ENCODE data around the gene WFS1. TPM values are rescaled to one million over a fixed set of nuclear protein-coding genes. Genes with fewer than 3 reads are reported as not detected.

The WFS1 gene
- total and polyA plus RNA-seq, 2 of the 13 experiments (the other 11 are each of a cell fraction or from before 2014, with no cell fraction given) = 39.1 to 42.2 TPM

GRCh38 chr4:6340446-6341015 lies 70.9 kb downstream of the WFS1 start:
- DNase-seq (ENCODE audit: low spot score) (no peak), ATAC-seq (no peak), FAIRE-seq (no peak)
- POLR2A ChIA-PET = no interaction called here
- intact Hi-C loops (cut with micrococcal nuclease; ENCODE audit: unreplicated experiment) (loop anchor here (5.0 kb wide), 1 partner anchor 207 kb away; no protein-coding TSS in a partner anchor), in situ Hi-C loops (cut with HindIII; ENCODE audit: extremely low pct_ligation_motif_present, low pct_unique_long_range_greater_than_20kb) (loop anchor here (5.0 kb wide), 1 partner anchor 42 kb away; no protein-coding TSS in a partner anchor)
- Histone ChIP-seq H3K4me1 (ENCODE audit: insufficient read depth, low read length) (peaks cover 22% of the 10 kb centered on the region), H3K27ac (ENCODE audit: extremely low read length, insufficient read depth, low read length) (no peak overlapping the region), H4K20me1 (ENCODE audit: insufficient read depth, low read length) (no peaks in the 10 kb centered on the region), H3K79me2 (ENCODE audit: insufficient read depth, low read length) (no peaks in the 10 kb centered on the region), H3K9ac (ENCODE audit: insufficient read depth, low read depth, low read length) (no peak overlapping the region), H3K9me3 (ENCODE audit: low read length) (no peaks in the 10 kb centered on the region), H3K36me3 (replicated peaks in 1 of 2; ENCODE audit: control insufficient read depth in 1 of 2, insufficient read depth in 2 of 2, low read length in 2 of 2) (no peaks in the 10 kb centered on the region), H3K27me3 (ENCODE audit: control insufficient read depth in 1 of 2, insufficient read depth in 2 of 2, low read length in 2 of 2) (peaks cover under 1 to 51% of the 10 kb centered on the region in 2 experiments; a peak in 4 of 5 replicates), H2AFZ (ENCODE audit: low read length) (no peak overlapping the region), H3K4me2 (ENCODE audit: low read depth, low read length) (no peak overlapping the region), H3K4me3 (replicated peaks in 1 of 3; ENCODE audit: insufficient read depth in 1 of 3, low read depth in 2 of 3, low read length in 3 of 3) (no peak overlapping the region)
- BruUV-seq (replicated peaks) = no TSS peak
- CTCF ChIA-PET (ENCODE audit: low intra/inter-chr PET ratio, low total read pairs) = no interaction called here
- TF ChIP-seq E2F1 (CRISPR knock-in tag; IDR thresholded peaks at IDR 0.05) = no peak
- WGBS (ENCODE audit: low lambda C conversion rate) = 39% methylated on average over 9 of the region's 9 CpGs

GRCh38 chr4:6341696-6342095 lies 72.0 kb downstream of the WFS1 start:
- ChIA-PET CTCF (ENCODE audit: low intra/inter-chr PET ratio, low total read pairs) (no interaction called here), POLR2A (no interaction called here)
- TF ChIP-seq FOXK1 (CRISPR knock-in tag; IDR thresholded peaks at IDR 0.05; ENCODE audit: borderline replicate concordance, low read depth) = no peak
- no peak for TF ChIP-seq HES4 (CRISPR knock-in tag; IDR thresholded peaks at IDR 0.05; ENCODE audit: borderline replicate concordance)
- TF ChIP-seq PAF1 (CRISPR knock-in tag; IDR thresholded peaks at IDR 0.05) = no peak
- TF ChIP-seq ZBTB43 (CRISPR knock-in tag; conservative IDR thresholded peaks at IDR 0.05) = no peak
- TF ChIP-seq RARG (CRISPR knock-in tag; IDR thresholded peaks at IDR 0.05; ENCODE audit: low read depth) = no peak
- no peak for TF ChIP-seq REST (IDR thresholded peaks at IDR 0.05; ENCODE audit: borderline replicate concordance in 1 of 2, low read depth in 1 of 2, low read length in 2 of 2)
- no peak for TF ChIP-seq NBN (conservative IDR thresholded peaks at IDR 0.05)
- no peak for TF ChIP-seq TSC22D2 (CRISPR knock-in tag; IDR thresholded peaks at IDR 0.05; ENCODE audit: borderline replicate concordance)
- Histone ChIP-seq H3K36me3 (replicated peaks in 1 of 2; ENCODE audit: control insufficient read depth in 1 of 2, insufficient read depth in 2 of 2, low read length in 2 of 2) (no peaks in the 10 kb centered on the region), H3K27me3 (ENCODE audit: control insufficient read depth in 1 of 2, insufficient read depth in 2 of 2, low read length in 2 of 2) (peaks cover 4 to 62% of the 10 kb centered on the region in 2 experiments; a peak in 4 of 5 replicates), H3K4me2 (ENCODE audit: low read depth, low read length) (no peak overlapping the region), H3K9ac (ENCODE audit: insufficient read depth, low read depth, low read length) (no peak overlapping the region), H3K79me2 (ENCODE audit: insufficient read depth, low read length) (no peaks in the 10 kb centered on the region), H2AFZ (ENCODE audit: low read length) (no peak overlapping the region), H3K27ac (ENCODE audit: extremely low read length, insufficient read depth, low read length) (no peak overlapping the region), H3K9me3 (ENCODE audit: low read length) (no peaks in the 10 kb centered on the region), H4K20me1 (ENCODE audit: insufficient read depth, low read length) (no peaks in the 10 kb centered on the region), H3K4me3 (replicated peaks in 1 of 3; ENCODE audit: insufficient read depth in 1 of 3, low read depth in 2 of 3, low read length in 3 of 3) (no peak overlapping the region), H3K4me1 (ENCODE audit: insufficient read depth, low read length) (peaks cover 22% of the 10 kb centered on the region)
- BruUV-seq (replicated peaks) = no TSS peak
- WGBS (ENCODE audit: low lambda C conversion rate) = 8% methylated on average over 6 of the region's 6 CpGs
- in situ Hi-C loops (cut with HindIII; ENCODE audit: extremely low pct_ligation_motif_present, low pct_unique_long_range_greater_than_20kb) (loop anchor here (5.0 kb wide), 1 partner anchor 41 kb away; no protein-coding TSS in a partner anchor), intact Hi-C loops (cut with micrococcal nuclease; ENCODE audit: unreplicated experiment) (loop anchor here (5.0 kb wide), 1 partner anchor 206 kb away; no protein-coding TSS in a partner anchor)
- DNase-seq (ENCODE audit: low spot score) (no peak), FAIRE-seq (no peak), ATAC-seq (no peak)
